ENCODE data around the gene NACA2. TPM values are rescaled to one million over a fixed set of nuclear protein-coding genes. Genes with fewer than 3 reads are reported as not detected.

The NACA2 gene
- total and polyA plus RNA-seq, 2 of the 13 experiments (the other 11 are each of a cell fraction or from before 2014, with no cell fraction given): 0.21 TPM; not detected in 1

GRCh38 chr17:61574542-61575351 lies 16.3 kb downstream of the NACA2 start (continued):
- TF ChIP-seq NR2C2 (CRISPR knock-in tag; IDR thresholded peaks at IDR 0.05; ENCODE audit: borderline replicate concordance): no peak
- TF ChIP-seq, protein P1, sequence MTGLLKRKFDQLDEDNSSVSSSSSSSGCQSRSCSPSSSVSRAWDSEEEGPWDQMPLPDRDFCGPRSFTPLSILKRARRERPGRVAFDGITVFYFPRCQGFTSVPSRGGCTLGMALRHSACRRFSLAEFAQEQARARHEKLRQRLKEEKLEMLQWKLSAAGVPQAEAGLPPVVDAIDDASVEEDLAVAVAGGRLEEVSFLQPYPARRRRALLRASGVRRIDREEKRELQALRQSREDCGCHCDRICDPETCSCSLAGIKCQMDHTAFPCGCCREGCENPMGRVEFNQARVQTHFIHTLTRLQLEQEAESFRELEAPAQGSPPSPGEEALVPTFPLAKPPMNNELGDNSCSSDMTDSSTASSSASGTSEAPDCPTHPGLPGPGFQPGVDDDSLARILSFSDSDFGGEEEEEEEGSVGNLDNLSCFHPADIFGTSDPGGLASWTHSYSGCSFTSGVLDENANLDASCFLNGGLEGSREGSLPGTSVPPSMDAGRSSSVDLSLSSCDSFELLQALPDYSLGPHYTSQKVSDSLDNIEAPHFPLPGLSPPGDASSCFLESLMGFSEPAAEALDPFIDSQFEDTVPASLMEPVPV (CRISPR knock-in tag; IDR thresholded peaks at IDR 0.05): no peak
- TF ChIP-seq ZBTB3 (CRISPR knock-in tag; IDR thresholded peaks at IDR 0.05; ENCODE audit: borderline replicate concordance, low read depth): no peak
- TF ChIP-seq HOXA7 (CRISPR knock-in tag; IDR thresholded peaks at IDR 0.05): no peak
- TF ChIP-seq, protein P2, sequence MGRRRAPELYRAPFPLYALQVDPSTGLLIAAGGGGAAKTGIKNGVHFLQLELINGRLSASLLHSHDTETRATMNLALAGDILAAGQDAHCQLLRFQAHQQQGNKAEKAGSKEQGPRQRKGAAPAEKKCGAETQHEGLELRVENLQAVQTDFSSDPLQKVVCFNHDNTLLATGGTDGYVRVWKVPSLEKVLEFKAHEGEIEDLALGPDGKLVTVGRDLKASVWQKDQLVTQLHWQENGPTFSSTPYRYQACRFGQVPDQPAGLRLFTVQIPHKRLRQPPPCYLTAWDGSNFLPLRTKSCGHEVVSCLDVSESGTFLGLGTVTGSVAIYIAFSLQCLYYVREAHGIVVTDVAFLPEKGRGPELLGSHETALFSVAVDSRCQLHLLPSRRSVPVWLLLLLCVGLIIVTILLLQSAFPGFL (CRISPR knock-in tag; IDR thresholded peaks at IDR 0.05): no peak
- TF ChIP-seq, protein P3, sequence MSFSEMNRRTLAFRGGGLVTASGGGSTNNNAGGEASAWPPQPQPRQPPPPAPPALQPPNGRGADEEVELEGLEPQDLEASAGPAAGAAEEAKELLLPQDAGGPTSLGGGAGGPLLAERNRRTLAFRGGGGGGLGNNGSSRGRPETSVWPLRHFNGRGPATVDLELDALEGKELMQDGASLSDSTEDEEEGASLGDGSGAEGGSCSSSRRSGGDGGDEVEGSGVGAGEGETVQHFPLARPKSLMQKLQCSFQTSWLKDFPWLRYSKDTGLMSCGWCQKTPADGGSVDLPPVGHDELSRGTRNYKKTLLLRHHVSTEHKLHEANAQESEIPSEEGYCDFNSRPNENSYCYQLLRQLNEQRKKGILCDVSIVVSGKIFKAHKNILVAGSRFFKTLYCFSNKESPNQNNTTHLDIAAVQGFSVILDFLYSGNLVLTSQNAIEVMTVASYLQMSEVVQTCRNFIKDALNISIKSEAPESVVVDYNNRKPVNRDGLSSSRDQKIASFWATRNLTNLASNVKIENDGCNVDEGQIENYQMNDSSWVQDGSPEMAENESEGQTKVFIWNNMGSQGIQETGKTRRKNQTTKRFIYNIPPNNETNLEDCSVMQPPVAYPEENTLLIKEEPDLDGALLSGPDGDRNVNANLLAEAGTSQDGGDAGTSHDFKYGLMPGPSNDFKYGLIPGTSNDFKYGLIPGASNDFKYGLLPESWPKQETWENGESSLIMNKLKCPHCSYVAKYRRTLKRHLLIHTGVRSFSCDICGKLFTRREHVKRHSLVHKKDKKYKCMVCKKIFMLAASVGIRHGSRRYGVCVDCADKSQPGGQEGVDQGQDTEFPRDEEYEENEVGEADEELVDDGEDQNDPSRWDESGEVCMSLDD (CRISPR knock-in tag; IDR thresholded peaks at IDR 0.05; ENCODE audit: borderline replicate concordance): no peak
- TF ChIP-seq SAFB2 (CRISPR knock-in tag; IDR thresholded peaks at IDR 0.05; ENCODE audit: borderline replicate concordance, low read depth): no peak
- peak; percentile 71; the same call in 1 of the 2 replicates for TF ChIP-seq RAD21 (CRISPR knock-in tag; IDR thresholded peaks at IDR 0.05)
- peak; percentile 29; the same call in 1 of the 2 replicates for TF ChIP-seq GATAD2A (CRISPR knock-in tag; IDR thresholded peaks at IDR 0.05)
- TF ChIP-seq ARNT (IDR thresholded peaks at IDR 0.05): no peak
- TF ChIP-seq ZNF329 (CRISPR knock-in tag; IDR thresholded peaks at IDR 0.05; ENCODE audit: low read depth): no peak
- TF ChIP-seq ZNF572 (CRISPR knock-in tag; IDR thresholded peaks at IDR 0.05): no peak
- no peak for TF ChIP-seq ZBTB7B (CRISPR knock-in tag; IDR thresholded peaks at IDR 0.05)
- no peak for TF ChIP-seq PAWR (CRISPR knock-in tag; IDR thresholded peaks at IDR 0.05; ENCODE audit: borderline replicate concordance)
- no peak for TF ChIP-seq ZNF841 (CRISPR knock-in tag; IDR thresholded peaks at IDR 0.05; ENCODE audit: borderline replicate concordance)
- no peak for TF ChIP-seq ZNF556 (CRISPR knock-in tag; IDR thresholded peaks at IDR 0.05; ENCODE audit: borderline replicate concordance)

Data from HepG2 (cell line).